ENCODE results near the gene AUTS2.

AUTS2 gene

DNA sequence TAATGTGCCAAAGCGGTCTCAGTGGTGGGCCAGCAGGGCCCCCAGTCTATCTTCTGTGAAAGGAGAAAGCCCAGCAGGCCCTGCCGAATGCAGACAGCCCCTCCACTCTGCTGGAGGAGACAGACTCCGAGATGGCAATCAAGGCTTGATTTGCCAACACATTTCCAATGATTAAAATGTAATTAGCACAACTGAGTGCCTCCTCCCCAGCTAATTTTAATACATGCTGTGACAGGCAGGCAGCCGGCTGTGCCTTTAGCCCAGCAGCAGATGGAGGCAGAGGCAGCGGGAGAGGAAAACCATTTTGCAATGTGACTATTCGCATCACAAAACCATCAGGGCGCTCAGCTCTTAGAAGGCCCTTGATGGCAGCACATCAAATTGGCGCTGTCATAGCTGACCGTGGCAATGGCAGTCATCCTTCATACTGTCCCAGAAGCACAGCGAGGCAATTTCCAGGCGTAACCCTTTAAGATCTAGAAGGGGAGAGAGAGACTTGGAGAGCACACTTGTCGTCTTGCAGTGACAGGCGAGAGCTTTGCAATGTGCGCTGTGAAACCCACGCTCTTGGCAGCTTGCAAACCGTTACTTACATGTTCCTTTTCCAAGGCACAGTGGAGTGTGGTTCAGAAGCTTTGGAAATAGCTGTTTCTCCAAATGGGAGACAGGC lies 818.8 kb downstream of the AUTS2 start:
- no peak for DNase-seq (ENCODE audit: low read depth in 1 of 2, low spot score in 1 of 2)
- Histone ChIP-seq H3K27me3 (ENCODE audit: insufficient read depth, poor library complexity, severe bottlenecking) (no peaks in the 10 kb centered on the region), H3K4me3 (replicated peaks; ENCODE audit: insufficient read depth, low read length) (no peak overlapping the region), H3K27ac (replicated peaks) (no peak overlapping the region)
- TF ChIP-seq POLR2AphosphoS5 (IDR thresholded peaks at IDR 0.05; ENCODE audit: low read depth) (no peak), GABPA (IDR thresholded peaks at IDR 0.05; ENCODE audit: low read depth) (no peak), SPI1 (IDR thresholded peaks at IDR 0.05; ENCODE audit: borderline replicate concordance, low read depth) (no peak)
- TF ChIP-seq, protein P1, sequence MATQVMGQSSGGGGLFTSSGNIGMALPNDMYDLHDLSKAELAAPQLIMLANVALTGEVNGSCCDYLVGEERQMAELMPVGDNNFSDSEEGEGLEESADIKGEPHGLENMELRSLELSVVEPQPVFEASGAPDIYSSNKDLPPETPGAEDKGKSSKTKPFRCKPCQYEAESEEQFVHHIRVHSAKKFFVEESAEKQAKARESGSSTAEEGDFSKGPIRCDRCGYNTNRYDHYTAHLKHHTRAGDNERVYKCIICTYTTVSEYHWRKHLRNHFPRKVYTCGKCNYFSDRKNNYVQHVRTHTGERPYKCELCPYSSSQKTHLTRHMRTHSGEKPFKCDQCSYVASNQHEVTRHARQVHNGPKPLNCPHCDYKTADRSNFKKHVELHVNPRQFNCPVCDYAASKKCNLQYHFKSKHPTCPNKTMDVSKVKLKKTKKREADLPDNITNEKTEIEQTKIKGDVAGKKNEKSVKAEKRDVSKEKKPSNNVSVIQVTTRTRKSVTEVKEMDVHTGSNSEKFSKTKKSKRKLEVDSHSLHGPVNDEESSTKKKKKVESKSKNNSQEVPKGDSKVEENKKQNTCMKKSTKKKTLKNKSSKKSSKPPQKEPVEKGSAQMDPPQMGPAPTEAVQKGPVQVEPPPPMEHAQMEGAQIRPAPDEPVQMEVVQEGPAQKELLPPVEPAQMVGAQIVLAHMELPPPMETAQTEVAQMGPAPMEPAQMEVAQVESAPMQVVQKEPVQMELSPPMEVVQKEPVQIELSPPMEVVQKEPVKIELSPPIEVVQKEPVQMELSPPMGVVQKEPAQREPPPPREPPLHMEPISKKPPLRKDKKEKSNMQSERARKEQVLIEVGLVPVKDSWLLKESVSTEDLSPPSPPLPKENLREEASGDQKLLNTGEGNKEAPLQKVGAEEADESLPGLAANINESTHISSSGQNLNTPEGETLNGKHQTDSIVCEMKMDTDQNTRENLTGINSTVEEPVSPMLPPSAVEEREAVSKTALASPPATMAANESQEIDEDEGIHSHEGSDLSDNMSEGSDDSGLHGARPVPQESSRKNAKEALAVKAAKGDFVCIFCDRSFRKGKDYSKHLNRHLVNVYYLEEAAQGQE (IDR thresholded peaks at IDR 0.05; ENCODE audit: insufficient replicate concordance, low read depth): no peak
- TF ChIP-seq, protein P2, sequence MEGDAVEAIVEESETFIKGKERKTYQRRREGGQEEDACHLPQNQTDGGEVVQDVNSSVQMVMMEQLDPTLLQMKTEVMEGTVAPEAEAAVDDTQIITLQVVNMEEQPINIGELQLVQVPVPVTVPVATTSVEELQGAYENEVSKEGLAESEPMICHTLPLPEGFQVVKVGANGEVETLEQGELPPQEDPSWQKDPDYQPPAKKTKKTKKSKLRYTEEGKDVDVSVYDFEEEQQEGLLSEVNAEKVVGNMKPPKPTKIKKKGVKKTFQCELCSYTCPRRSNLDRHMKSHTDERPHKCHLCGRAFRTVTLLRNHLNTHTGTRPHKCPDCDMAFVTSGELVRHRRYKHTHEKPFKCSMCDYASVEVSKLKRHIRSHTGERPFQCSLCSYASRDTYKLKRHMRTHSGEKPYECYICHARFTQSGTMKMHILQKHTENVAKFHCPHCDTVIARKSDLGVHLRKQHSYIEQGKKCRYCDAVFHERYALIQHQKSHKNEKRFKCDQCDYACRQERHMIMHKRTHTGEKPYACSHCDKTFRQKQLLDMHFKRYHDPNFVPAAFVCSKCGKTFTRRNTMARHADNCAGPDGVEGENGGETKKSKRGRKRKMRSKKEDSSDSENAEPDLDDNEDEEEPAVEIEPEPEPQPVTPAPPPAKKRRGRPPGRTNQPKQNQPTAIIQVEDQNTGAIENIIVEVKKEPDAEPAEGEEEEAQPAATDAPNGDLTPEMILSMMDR (IDR thresholded peaks at IDR 0.05; ENCODE audit: insufficient read depth, low read length): no peak

DNA sequence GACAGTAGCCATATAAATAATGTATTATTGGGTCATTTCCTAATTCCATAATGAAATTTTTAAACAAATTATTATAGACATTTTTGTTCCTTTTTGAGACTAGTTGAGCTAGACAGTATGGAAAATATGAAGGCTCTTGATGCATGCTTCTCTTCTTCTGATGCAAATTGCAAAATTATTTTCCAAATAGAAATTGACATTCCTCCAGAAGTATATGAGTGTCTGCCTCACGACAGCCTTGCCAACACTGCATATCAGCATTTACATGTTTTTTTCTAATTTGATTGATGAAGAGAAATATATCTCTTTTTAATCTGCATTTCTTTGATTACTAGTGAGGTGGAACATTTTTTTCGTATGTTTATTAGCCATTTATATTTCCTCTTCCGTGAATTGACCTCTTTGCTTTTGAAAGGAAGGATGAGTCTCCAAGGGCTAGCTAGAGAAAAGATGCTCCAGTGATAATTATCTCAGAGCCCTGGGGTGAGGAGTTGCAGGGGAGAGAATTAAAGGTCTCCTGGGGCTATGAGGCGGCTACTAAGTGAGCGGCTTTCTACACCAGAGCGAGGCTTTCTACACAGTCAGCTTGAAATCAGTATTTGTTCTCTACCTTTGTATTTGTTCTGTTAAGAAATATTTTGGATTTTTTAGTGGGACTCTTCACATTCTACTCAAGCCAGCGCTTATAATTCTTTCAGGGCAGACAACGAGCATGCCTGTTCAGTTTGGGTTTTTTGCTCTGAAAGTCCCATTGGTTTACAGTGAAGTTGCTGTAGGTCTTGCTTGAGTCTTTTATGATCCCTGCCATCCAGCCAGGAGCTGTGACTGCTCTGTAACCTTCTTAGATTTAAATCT lies 821.5 kb downstream of the AUTS2 start:
- Histone ChIP-seq H3K27me3 (ENCODE audit: insufficient read depth, poor library complexity, severe bottlenecking) (no peaks in the 10 kb centered on the region), H3K4me3 (replicated peaks; ENCODE audit: insufficient read depth, low read length) (no peak overlapping the region), H3K27ac (replicated peaks) (no peak overlapping the region)
- TF ChIP-seq, protein P2 (IDR thresholded peaks at IDR 0.05; ENCODE audit: insufficient read depth, low read length): no peak
- TF ChIP-seq SPI1 (IDR thresholded peaks at IDR 0.05; ENCODE audit: borderline replicate concordance, low read depth) (no peak), POLR2AphosphoS5 (IDR thresholded peaks at IDR 0.05; ENCODE audit: low read depth) (no peak), GABPA (IDR thresholded peaks at IDR 0.05; ENCODE audit: low read depth) (no peak)
- TF ChIP-seq, protein P1 (IDR thresholded peaks at IDR 0.05; ENCODE audit: insufficient replicate concordance, low read depth): no peak
- no peak for DNase-seq (ENCODE audit: low read depth in 1 of 2, low spot score in 1 of 2)

DNA sequence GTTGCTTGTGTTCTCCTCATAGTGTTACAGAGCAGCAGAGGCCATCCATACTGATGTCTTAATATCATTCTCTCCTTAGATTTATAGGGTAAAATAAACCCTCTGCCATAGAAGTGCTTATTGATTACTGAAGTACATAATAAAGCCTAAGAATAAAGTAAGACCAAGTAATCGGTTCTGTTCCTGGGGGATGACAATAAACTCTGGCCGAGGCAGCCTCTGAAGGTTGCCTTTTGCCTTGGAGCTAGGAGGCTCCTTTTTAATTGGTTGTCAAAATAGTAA lies 822.0 kb downstream of the AUTS2 start:
- Histone ChIP-seq H3K27ac (replicated peaks) (no peak overlapping the region), H3K27me3 (ENCODE audit: insufficient read depth, poor library complexity, severe bottlenecking) (no peaks in the 10 kb centered on the region), H3K4me3 (replicated peaks; ENCODE audit: insufficient read depth, low read length) (no peak overlapping the region)
- no peak for TF ChIP-seq POLR2AphosphoS5 (IDR thresholded peaks at IDR 0.05; ENCODE audit: low read depth)
- no peak for TF ChIP-seq GABPA (IDR thresholded peaks at IDR 0.05; ENCODE audit: low read depth)
- TF ChIP-seq SPI1 (IDR thresholded peaks at IDR 0.05; ENCODE audit: borderline replicate concordance, low read depth): no peak
- TF ChIP-seq, protein P2 (IDR thresholded peaks at IDR 0.05; ENCODE audit: insufficient read depth, low read length): no peak
- TF ChIP-seq, protein P1 (IDR thresholded peaks at IDR 0.05; ENCODE audit: insufficient replicate concordance, low read depth): no peak
- no peak for DNase-seq (ENCODE audit: low read depth in 1 of 2, low spot score in 1 of 2)

All from HL-60 (cell line).